ENCODE measurements around the gene TRIO.
"Not testable (repeated sequence)": the region's sequence is repeated elsewhere in the genome, so short reads cannot be mapped to it uniquely, and the experiment has no call there.

Gene TRIO

GRCh38 chr5:14415024-14415697 is 272.0 kb downstream of the TRIO start:
- DNase-seq (ENCODE audit: low spot score), result no peak

- DNase-seq (ENCODE audit: low spot score), result no peak
These were observed 272.5 kb downstream of the TRIO start for GRCh38 chr5:14415698-14416074.

GRCh38 chr5:14416621-14417275 is 273.6 kb downstream of the TRIO start:
- DNase-seq (ENCODE audit: low spot score), result no peak

- no peak for DNase-seq (ENCODE audit: low spot score)
These were observed 274.2 kb downstream of the TRIO start for GRCh38 chr5:14417276-14417730.

- DNase-seq (ENCODE audit: low spot score), result no peak
These were observed 274.9 kb downstream of the TRIO start for GRCh38 chr5:14417792-14418765.

- no peak for DNase-seq (ENCODE audit: low spot score)
These were observed 276.5 kb downstream of the TRIO start for GRCh38 chr5:14419686-14420085.

GRCh38 chr5:14420101-14420811 is 277.1 kb downstream of the TRIO start:
- no peak for DNase-seq (ENCODE audit: low spot score)

GRCh38 chr5:14421851-14422250 is 278.7 kb downstream of the TRIO start:
- DNase-seq (ENCODE audit: low spot score), result no peak

- no peak for DNase-seq (ENCODE audit: low spot score)
These were observed 281.0 kb downstream of the TRIO start for GRCh38 chr5:14424011-14424685.

GRCh38 chr5:14425559-14425958 is 282.4 kb downstream of the TRIO start:
- DNase-seq (ENCODE audit: low spot score), result no peak

- DNase-seq (ENCODE audit: low spot score), result no peak
These were observed 283.4 kb downstream of the TRIO start for GRCh38 chr5:14426521-14426920.

GRCh38 chr5:14428302-14429081 is 285.4 kb downstream of the TRIO start:
- DNase-seq (ENCODE audit: low spot score), result no peak

- DNase-seq (ENCODE audit: low spot score), result no peak
These were observed 286.2 kb downstream of the TRIO start for GRCh38 chr5:14429101-14430050.

GRCh38 chr5:14431534-14431933 is 288.4 kb downstream of the TRIO start:
- DNase-seq (ENCODE audit: low spot score), result no peak

GRCh38 chr5:14432931-14433589 is 289.9 kb downstream of the TRIO start:
- DNase-seq (ENCODE audit: low spot score), result no peak

- no peak for DNase-seq (ENCODE audit: low spot score)
These were observed 292.3 kb downstream of the TRIO start for GRCh38 chr5:14435481-14435880.

- DNase-seq (ENCODE audit: low spot score), result not testable (repeated sequence)
These were observed 293.0 kb downstream of the TRIO start for GRCh38 chr5:14436122-14436521.

- no peak for DNase-seq (ENCODE audit: low spot score)
These were observed 293.8 kb downstream of the TRIO start for GRCh38 chr5:14436801-14437542.
